Germinal center (tissue), 1 donor: ENCODE measurements around the gene MFSD8.
"Not testable (repeated sequence)": the region's sequence is repeated elsewhere in the genome, so short reads cannot be mapped to it uniquely, and the experiment has no call there.

Experiments used
- DNase-seq: peaks from one replicate; pipeline ENCODE4 v3.0.0; 2012; ENCODE audit warnings: mixed read lengths, low spot score

The MFSD8 gene

GRCh38 chr4:127965062-127965802 is at the start of gene MFSD8, which contains the start of gene ABHD18:
MFSD8 (minus strand) TSS chr4:127965173; CDS start chr4:127965133, 40 bp downstream.
ABHD18 (plus strand) TSS chr4:127965406; CDS start chr4:127982956, 17,550 bp downstream.
- peak; percentile 95 for DNase-seq

GRCh38 chr4:128009428-128009827 is 44.5 kb upstream of the MFSD8 start:
- no peak for DNase-seq

GRCh38 chr4:128006592-128006991 is 41.6 kb upstream of the MFSD8 start:
- no peak for DNase-seq

GRCh38 chr4:127997534-127998388 is 32.8 kb upstream of the MFSD8 start:
- DNase-seq = peak; percentile 52

- not testable (repeated sequence) for DNase-seq
Observed at GRCh38 chr4:127996521-127996920, 31.5 kb upstream of the MFSD8 start.

GRCh38 chr4:127995776-127996175 is 30.8 kb upstream of the MFSD8 start:
- no peak for DNase-seq

- no peak for DNase-seq
Observed at GRCh38 chr4:127993151-127993550, 28.2 kb upstream of the MFSD8 start.

- no peak for DNase-seq
Observed at GRCh38 chr4:127988638-127989037, 23.7 kb upstream of the MFSD8 start.

- DNase-seq = no peak
Observed at GRCh38 chr4:127985989-127986388, 21.0 kb upstream of the MFSD8 start.

GRCh38 chr4:127982445-127982844 is 17.5 kb upstream of the MFSD8 start:
- no peak for DNase-seq

- no peak for DNase-seq
Observed at GRCh38 chr4:127978930-127979329, 14.0 kb upstream of the MFSD8 start.

GRCh38 chr4:127975121-127975770 is 10.3 kb upstream of the MFSD8 start:
- DNase-seq = no peak

- not testable (repeated sequence) for DNase-seq
Observed at GRCh38 chr4:127970925-127971324, 6.0 kb upstream of the MFSD8 start.

- no peak for DNase-seq
Observed at GRCh38 chr4:127968586-127968985, 3.6 kb upstream of the MFSD8 start.

GRCh38 chr4:127967141-127967775 is 2.3 kb upstream of the MFSD8 start:
- DNase-seq = no peak

GRCh38 chr4:127965803-127966175 is 816 bp upstream of the MFSD8 start:
- peak; percentile 65 for DNase-seq

- not testable (repeated sequence) for DNase-seq
Observed at GRCh38 chr4:127964426-127965061, 429 bp downstream of the MFSD8 start.

GRCh38 chr4:127963633-127964398 is 1.2 kb downstream of the MFSD8 start:
- DNase-seq = not testable (repeated sequence)

GRCh38 chr4:127959794-127960193 is 5.2 kb downstream of the MFSD8 start:
- DNase-seq = no peak

- DNase-seq = no peak
Observed at GRCh38 chr4:127957105-127957504, 7.9 kb downstream of the MFSD8 start.

GRCh38 chr4:127936974-127937373 is 28.0 kb downstream of the MFSD8 start:
- no peak for DNase-seq
